ENCODE measurements around the gene NTM. TPM values are rescaled to one million over a fixed set of nuclear protein-coding genes. Genes with fewer than 3 reads are reported as not detected.

Gene NTM
- total RNA-seq, 1 experiment from 2014 or later, result 9.9 TPM

GRCh38 chr11:131759140-131759539 is 388.7 kb downstream of the NTM start:
- no peak overlapping the region for H2AFZ ChIP-seq (ENCODE audit: low read length)
- H3T11ph ChIP-seq (ENCODE audit: low read length), result no peak overlapping the region
- H3K27ac ChIP-seq (ENCODE audit: insufficient read length, low read depth, low read length), result no peak overlapping the region

More at GRCh38 chr11:131759140-131759539, 388.7 kb downstream of the NTM start:
- DNase-seq, result no peak
- H3K56ac ChIP-seq (ENCODE audit: insufficient read length, low read depth, low read length), result no peak overlapping the region
- H3K14ac ChIP-seq (ENCODE audit: insufficient read depth, low read length), result no peak overlapping the region
- no peak overlapping the region for H3K23ac ChIP-seq (ENCODE audit: insufficient read length, low read depth, low read length)
- H2AK5ac ChIP-seq (ENCODE audit: insufficient read length, low read length), result no peak overlapping the region
- H3K23me2 ChIP-seq (ENCODE audit: insufficient read length, low read depth, low read length, poor library complexity, severe bottlenecking), result no peaks in the 10 kb centered on the region
- H2BK12ac ChIP-seq (ENCODE audit: insufficient read length, low read depth, low read length), result no peak overlapping the region
- H3K4ac ChIP-seq (ENCODE audit: low read depth, low read length), result no peak overlapping the region
- no peak overlapping the region for H3K27ac Mint-ChIP-seq
- no peak overlapping the region for H2BK20ac ChIP-seq (ENCODE audit: low read depth, low read length, poor library complexity, severe bottlenecking)
- no peak overlapping the region for H3K4me3 Mint-ChIP-seq
- no peak overlapping the region for H3K4me2 ChIP-seq (ENCODE audit: insufficient read depth, insufficient read length, low read length)
- no peaks in the 10 kb centered on the region for H3K79me2 ChIP-seq (ENCODE audit: insufficient read depth, low read length)
- peaks cover 4% of the 10 kb centered on the region; the same call in 1 of the 2 replicates for H3K27me3 Mint-ChIP-seq (ENCODE audit: low read depth)
- H3K4me1 ChIP-seq (ENCODE audit: insufficient read depth, low read length), result no peaks in the 10 kb centered on the region; the same call in 1 of the 2 replicates
- no peaks in the 10 kb centered on the region for H4K20me1 ChIP-seq (ENCODE audit: control insufficient read depth, insufficient read depth, insufficient read length)
- H2BK15ac ChIP-seq (ENCODE audit: low read depth, low read length), result no peak overlapping the region
- no peak overlapping the region for H2BK5ac ChIP-seq (ENCODE audit: insufficient read length, low read length)
- no peaks in the 10 kb centered on the region for H3K27me3 ChIP-seq (ENCODE audit: insufficient read depth, low read length)
- no CpG with 5 or more reads among the region's 2 CpGs for WGBS (ENCODE audit: extremely low coverage, insufficient read length, low lambda C conversion rate)
- no peak overlapping the region for H3K18ac ChIP-seq (ENCODE audit: insufficient read length, low read depth, low read length)
- no peaks in the 10 kb centered on the region for H3K9me3 ChIP-seq (ENCODE audit: control insufficient read depth, low read depth, low read length)
- H3K4me1 Mint-ChIP-seq, result peaks cover 10 to 22% of the 10 kb centered on the region in 2 experiments
- H4K91ac ChIP-seq (ENCODE audit: insufficient read length, low read depth, low read length), result no peak overlapping the region
- TF ChIP-seq CTCF (conservative IDR thresholded peaks at IDR 0.05), result no peak
- no peak overlapping the region for H2BK120ac ChIP-seq (ENCODE audit: low read depth, low read length, poor library complexity, severe bottlenecking)
- H4K5ac ChIP-seq (ENCODE audit: insufficient read length, low read depth, low read length), result no peak overlapping the region
- H3K9ac ChIP-seq (ENCODE audit: extremely low read depth, insufficient read length, low read length), result no peak overlapping the region
- no peaks in the 10 kb centered on the region for H3K79me1 ChIP-seq (ENCODE audit: insufficient read depth, low read depth, low read length, poor library complexity, severe bottlenecking)
- H3K36me3 Mint-ChIP-seq (ENCODE audit: insufficient read depth in 1 of 3, low read depth in 3 of 3), result no peaks in the 10 kb centered on the region
- H4K8ac ChIP-seq (replicated peaks; ENCODE audit: insufficient read length, low read depth, low read length), result no peak overlapping the region
- H3K9me3 Mint-ChIP-seq, result no peaks in the 10 kb centered on the region
